HUDEP-2 (cell line): ENCODE data around the gene ODAPH.
"Not testable (repeated sequence)": the region's sequence is repeated elsewhere in the genome, so short reads cannot be mapped to it uniquely, and the experiment has no call there.

ENCODE experiments used
- DNase-seq, 76 experiments: peaks; one replicate each; lab custom pipeline; 2025; ENCODE audit not compliant: unreplicated experiment in 76 of 76; lab: John Stamatoyannopoulos, UW

The ODAPH gene

DNA sequence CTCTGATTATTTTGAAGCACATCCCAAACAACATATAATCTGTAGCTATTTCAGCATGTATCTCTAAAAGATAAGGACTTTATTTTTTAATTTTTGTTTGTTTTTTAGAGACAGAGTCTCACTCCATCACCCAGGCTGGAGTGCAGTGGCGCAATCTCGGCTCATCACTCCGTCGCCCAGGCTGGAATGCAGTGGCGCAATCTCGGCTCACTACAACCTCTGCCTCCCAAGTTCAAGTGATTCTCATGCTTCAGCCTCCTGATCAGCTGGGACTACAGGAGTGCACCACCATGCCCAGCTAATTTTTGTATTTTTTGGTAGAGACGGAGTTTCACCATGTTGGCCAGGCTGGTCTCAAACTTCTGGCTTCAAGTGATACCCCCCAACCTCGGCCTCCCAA, 11.6 kb upstream of the ODAPH start:
- not testable (repeated sequence) for DNase-seq

DNA sequence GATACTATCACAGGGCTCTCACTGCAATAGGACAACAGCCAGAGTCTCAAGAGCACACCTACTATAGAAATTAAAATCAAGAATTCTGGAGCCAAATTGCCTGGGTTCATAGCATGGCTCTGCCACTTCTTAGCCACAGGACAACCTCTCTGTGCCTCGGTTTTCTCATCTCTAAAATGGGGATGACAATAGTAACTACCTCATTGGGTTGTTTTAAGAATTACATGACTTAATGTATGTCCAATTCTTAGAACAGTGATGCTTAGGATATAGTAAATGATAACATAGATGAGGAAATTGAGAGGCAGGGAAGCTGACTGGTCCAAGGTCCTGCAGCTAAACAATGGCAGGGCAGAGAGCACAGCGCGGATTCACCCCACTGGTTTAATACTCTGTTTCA, 11.0 kb upstream of the ODAPH start:
- no peak for DNase-seq

DNA sequence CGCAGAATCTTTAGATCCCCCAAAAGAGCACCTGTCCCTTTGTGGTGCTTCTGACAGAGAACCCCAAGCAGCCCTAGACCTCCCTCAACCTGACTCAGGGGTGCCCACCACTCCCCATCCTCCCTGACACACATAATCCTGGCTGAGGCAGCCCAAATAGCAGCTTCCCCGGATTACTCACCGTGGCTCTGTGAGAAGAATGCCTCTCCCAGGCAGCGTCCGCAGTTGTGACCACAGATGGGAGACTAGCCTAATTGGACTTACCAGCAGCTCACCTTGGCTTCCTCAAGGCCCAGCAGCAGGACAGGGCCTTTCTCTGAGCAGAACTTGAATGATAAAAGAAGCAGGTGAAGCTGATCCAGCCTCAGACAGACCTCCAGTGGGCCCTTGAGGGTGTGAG, 10.3 kb upstream of the ODAPH start:
- DNase-seq = no peak

DNA sequence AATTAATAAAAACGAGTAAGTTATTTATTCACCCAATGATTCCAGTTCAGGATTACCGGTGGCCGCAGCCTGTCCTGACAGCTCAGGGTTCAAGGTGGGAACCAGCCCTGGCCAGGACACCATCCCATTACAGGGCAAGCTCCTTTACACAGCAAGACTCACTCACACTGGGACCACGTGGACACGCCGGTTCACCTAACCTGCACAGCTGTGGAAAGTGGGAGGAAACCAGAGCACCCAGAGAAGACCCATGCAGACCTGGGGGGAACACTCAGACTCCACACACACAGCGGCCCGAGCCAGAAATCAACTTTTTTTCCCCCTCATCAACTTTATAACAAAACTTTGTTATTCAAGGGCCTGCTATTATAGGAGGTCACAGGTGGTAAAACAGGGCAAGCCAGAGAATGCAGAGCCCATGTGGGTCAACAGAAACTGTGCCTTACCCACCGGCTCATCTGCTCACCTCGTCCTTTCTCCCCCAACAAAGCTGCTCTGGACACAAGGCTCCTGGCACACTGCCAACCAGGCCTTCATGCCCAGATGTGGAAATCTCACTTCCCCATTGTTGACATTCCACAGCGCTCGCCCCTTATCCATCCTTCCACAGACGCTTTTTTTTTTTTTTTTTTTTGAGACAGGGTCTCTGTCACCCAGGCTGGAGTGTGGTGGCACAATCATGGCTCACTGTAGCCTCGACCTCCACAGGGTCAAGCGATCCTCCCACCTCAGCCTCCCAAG, 8.0 kb upstream of the ODAPH start:
- peak in 1 of 76 experiments; percentile 3 for DNase-seq

DNA sequence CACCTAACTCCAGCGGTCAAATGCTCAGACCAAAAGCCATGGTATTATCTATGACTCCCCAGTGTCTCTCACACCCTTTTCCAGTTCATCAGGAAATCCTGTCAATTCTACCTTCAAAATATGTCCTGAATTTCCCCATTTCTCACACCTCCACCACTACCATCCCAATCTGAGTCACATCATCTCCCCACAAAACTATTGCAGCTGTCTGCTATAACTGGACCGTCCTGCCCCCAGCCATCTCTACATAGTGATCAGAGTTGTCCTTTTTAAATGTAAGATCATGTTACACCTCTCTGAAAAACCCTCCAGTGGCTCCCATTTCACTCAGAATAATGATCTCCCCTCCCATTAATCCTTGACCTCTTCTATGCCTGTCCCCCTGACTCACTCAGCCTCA, 6.8 kb upstream of the ODAPH start:
- DNase-seq = no peak

DNA sequence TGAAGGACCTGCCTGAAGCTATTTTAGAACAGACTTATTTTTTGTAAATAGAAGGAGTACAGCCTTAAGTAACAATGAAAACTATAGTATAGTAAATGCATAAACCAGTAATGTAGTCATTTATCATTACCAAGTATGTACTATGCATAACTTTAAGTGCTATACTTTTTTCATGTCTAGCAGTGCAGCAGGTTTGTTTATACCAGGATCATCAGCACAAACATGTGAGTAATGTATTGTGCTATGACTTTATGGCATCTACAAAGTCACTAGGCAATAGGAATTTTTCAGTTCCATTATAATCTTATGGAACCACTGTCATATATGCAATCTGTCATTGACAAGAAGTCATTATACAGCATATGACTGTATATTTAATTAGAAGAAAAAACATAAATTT, 3.4 kb upstream of the ODAPH start:
- DNase-seq = no peak

DNA sequence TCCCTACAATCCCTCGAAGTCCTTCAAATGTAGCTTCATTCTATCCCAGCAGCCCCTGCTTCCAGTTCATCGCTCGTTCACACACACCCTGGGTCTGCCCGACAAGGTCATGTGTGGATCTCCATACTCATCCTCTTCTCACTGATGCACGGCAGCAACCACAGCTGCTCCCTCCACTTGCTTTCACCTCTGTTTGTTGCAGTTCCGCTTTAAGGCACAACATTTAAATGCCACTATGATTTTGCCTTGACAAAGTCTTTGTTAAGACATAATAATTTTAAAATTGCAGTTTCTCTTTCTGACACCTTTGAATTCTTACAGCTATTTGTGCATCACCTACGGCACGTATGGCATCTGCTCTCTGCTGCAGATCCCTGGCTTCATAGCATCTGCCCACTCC, 1.8 kb downstream of the ODAPH start:
- no peak for DNase-seq

DNA sequence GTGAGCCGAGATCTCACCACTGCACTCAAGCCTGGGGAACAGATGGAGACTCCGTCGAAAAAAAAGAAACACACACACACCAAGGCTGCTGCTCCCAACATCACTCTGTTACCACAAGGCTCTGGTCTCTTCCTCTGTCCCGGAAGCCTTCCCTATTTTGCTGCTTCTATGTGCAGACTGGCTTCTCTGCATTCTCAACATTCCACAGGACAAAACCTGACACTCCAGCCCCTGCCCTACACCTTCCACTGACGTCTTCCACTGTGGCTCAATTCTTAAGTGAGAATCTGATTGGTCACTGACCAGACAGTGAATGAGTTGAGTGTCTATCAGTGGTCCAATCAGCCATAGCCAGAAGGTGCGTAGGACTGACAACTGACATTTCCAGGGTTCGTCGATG, 5.9 kb downstream of the ODAPH start:
- no peak for DNase-seq

DNA sequence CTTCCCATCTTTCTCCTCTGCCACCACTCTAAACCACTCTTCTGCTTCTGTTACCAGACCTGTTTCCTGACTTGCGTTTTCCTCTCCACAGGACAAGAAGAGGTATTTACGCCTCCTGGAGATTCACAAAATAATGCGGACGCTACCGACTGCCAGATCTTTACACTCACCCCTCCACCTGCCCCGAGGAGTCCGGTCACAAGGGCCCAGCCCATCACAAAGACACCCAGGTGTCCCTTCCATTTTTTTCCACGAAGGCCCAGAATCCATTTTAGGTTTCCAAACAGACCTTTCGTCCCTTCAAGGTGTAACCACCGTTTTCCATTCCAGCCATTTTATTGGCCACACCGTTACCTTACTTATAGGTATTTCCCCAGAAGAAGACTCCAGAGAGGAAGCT, 8.2 kb downstream of the ODAPH start:
- DNase-seq = no peak

DNA sequence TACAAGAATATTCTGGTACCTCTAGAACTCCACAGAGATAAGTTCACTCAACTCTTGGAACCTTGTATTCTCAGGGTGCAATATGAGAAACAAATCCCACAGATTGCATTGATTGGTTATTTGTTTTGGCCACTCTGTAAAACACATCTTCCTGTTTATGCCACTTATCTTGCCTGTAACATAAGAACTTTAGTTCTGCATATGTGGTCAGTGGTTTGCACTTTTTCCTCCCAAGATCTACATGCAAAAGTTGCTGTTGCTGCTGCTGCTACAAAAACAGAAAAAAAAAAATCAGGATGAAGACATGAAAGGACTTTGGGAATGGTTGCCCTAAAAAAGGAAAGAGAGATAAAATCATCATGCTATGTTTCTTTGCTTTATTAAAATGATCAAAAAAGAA, 9.6 kb downstream of the ODAPH start:
- no peak for DNase-seq

DNA sequence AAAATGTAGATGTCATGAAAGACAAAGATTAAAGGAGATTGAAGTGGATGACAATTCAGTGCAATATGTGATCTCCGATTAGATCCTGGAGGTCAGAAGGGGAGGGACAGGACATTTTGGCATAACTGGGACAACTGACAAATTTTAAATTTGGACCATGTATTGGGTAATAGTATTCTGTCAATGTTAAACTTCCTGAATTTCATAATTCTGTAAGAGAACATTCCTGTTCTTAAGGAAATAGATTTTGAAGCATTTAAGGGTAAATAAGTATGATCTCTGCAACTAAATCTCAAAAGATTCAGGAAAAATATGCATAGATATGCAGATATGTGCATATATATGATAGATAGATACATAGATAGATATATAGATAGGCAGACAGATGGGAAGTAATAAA, 11.0 kb downstream of the ODAPH start:
- DNase-seq = no peak

DNA sequence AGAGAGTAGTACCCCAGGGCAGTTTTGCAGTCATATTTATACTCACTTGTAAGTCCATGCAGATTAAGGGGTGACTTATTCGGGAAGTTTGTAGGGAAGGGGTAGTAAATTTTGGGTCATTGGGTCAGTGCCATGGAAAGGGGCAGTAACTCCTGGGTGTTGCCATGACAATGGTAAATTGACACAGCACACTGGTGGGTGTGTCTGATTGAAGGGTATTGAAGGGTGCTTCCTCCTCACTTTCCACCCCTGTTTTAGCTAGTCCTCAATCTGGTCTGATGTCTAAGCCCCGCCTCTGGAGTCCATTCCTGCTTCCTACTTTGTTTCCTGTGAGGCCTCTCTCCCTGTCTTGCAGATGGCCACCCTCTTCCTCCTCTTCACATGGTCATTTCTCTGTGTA, 11.9 kb downstream of the ODAPH start:
- no peak for DNase-seq

DNA sequence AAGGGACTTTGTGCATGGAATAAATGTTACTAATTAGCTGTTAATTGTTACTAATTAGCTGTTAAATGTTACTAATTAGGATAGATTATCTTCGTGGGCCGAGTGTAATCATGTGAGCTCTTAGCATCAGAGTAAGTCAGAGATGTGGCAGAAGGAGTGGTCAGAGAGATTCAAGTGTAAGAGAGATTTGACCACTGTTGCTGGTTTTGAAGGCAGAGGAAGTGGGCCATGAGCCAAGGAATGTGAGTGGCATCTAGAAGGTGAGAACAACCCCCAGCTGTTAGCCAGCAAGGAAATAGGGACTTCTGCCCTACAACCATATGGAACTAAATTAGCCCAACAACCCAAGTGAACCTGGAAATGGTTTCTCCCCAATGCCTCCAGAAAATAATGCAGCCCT, 28.2 kb downstream of the ODAPH start:
- DNase-seq = no peak

DNA sequence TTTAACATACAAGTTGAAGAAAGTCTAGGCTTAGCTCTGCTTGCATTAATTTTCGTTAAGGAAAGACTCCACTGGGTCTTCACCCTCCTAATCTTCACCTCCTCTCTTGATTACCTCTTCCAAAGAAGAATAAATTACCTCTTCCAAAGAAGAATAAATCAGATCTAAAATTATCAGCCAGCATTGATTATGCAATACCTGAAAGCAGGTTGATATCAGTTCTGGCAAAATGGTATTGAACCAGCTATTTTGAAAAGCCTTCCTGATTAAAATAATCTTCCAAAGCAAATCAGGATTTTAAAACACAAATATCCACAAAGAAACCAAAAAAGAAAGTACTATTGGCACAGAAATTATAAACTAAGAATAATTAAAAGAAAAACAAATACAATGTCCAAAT, 37.5 kb downstream of the ODAPH start:
- no peak for DNase-seq

DNA sequence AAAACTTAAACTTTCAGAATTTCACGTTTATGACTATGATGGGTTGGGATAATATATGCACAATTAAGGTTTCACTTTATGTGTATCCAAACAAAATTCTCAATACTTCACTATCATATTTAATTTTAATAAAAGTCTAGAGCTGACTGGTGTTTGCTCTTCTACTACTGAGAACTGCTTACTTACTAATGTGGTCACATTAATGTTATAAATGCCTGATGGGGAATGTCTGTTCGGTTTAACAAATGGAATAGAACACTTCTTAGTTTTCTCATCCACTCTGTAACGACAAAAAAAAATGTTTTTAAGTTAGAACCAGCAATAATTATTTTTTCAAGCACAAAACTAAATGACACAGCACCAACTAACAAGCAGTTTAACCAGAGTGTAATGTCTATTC, 40.2 kb downstream of the ODAPH start:
- DNase-seq = no peak

DNA sequence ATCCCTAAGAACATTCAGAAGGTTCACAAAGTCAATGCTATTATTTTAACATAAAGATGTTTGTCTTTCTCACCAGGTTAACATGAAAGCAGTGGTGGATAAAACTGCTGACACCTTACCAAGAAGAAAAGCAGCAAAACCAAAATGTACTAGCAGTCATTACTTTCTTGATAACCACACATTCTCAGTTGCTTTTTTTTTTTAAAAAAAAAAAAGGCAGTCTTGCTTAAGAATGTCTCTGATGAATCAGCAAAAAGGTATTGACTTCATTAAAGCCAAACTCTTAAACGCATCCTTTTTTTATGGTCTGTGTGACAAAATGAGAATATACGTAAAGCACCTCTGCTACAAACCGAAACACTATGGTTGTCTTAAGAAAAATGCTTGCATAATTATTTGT, 42.5 kb downstream of the ODAPH start:
- peak in 1 of 76 experiments; percentile 1 for DNase-seq

DNA sequence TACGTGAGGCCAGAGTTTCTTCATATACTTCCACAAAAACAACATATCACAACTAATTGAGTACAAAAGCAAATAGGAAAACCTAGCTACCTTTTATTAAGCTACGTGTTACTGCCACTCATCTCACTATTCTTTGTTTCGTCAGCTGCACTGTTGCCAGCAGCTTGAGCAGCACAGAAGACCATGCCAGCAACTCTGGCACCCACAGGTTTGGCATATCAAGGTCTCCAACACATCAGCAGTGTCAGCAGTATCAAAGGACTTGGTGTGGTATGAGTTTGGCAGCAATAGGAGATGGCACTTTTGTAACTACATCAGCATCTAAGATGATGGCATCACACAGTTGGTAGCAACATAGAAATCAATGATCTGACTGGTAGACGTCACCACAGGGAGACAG, 43.8 kb downstream of the ODAPH start:
- DNase-seq = no peak

DNA sequence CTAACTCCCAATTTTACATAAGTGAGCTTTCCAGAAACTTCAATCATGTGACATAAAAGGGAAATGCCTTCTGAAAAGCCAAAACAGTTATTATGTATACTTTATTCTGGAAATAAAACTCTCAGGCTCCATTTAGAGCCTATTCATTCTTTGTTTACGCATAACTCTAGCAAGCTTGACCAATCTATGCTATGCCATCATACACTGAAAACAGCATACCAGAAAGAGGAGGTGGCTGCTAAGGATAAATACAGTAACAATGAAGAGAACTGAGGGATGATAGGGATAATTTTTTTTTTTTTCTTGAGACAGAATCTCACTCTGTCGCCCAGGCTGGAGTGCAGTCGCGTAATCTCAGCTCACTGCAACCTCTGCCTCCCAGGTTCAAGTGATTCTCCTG, 50.1 kb downstream of the ODAPH start:
- no peak for DNase-seq

DNA sequence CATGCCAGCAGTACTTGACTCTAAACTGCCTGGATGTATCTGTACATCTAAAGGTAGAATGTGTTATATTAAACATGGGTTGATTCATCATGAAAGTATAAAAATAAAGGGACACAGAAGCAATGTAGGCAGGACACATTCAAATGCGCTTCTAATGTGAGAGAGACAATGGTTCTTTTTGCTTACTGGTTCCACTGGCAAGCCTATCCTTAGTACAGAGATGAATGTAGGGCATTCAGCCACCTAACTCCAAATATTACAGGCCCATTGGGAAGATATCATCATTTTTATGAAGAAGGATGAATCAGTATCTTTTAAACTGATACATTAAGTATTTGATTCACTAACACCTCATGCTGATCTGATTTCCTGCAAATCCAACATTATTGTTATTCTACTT, 56.4 kb downstream of the ODAPH start:
- DNase-seq = no peak
